GM12864 (cell line): ENCODE measurements around the gene CCDC141.

ENCODE experiments used
- DNase-seq: peaks from one replicate; pipeline ENCODE4 v3.0.0-alpha.2; 2011; ENCODE audit warnings: low read depth
- H3K4me3 ChIP-seq: 2 replicates; pipeline ENCODE4 v1.5.1; 2011; ENCODE audit warnings: mild to moderate bottlenecking, low read depth, low read length, control low read depth
- CTCF ChIP-seq: IDR thresholded peaks from 2 replicates; pipeline ENCODE4 v1.5.1; 2011; ENCODE audit warnings: low read depth, mild to moderate bottlenecking, moderate library complexity, low read length, control low read depth, inconsistent platforms; ENCODE audit errors: missing control alignments

CCDC141 gene

DNA sequence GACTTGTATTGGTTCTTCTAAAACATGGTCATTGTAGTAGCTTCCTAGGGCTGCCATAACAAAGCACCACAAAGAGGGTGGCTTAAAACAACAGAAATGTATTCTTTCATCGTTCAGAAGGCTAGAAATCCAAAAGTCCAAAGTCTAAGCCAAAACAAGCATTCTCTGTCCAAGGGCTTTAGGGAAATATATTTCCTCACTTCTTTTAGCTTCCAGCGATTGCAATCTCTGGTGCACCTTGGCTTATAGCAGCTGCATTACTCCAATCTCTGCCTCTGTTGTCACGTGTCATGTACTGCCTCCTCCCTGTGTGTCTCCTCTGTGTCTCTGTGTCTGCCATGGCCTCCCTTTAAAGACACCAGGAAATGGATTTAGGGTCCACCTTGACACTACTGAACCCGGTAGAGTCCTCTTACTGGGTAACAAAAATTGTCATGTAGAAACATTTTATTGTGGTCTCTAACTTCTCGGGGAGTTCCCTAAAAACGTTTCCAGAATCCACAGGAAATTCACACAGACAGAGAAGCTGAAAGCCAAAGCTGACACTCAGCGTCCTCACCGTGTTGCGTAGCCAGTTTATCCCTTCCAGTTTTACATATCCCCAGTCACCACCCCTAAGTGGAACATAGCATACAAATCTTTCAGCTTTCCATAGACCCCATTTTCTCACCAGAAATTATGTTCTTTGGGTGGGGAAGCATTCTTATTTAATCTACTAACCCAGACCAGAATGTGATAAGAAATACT, 222.0 kb downstream of the CCDC141 start:
- no peak for DNase-seq
- no peak overlapping the region for H3K4me3 ChIP-seq
- no peak for TF ChIP-seq CTCF

DNA sequence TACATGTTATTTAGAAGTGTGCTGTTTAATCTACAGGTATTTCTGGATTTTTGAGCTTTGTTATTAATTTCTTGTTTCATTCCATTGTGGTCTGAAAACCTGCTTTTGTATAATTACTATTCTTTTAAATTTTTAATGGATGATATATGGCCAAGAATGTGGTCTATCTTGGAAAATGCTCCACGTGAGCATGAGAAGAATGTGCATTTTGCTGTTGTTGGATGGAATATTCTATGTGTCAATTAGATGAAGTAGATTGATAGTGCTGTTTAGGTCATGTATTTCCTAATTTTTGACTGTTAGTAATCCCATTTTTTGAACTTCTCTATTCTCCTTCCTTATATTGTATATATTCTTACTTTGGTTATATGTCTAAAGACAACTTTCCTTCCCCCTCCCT, 222.8 kb downstream of the CCDC141 start:
- no peak for DNase-seq
- no peak for TF ChIP-seq CTCF
- no peak overlapping the region for H3K4me3 ChIP-seq

GRCh38 chr2:178825183-178825582, 224.8 kb downstream of the CCDC141 start:
- H3K4me3 ChIP-seq, result no peak overlapping the region

DNA sequence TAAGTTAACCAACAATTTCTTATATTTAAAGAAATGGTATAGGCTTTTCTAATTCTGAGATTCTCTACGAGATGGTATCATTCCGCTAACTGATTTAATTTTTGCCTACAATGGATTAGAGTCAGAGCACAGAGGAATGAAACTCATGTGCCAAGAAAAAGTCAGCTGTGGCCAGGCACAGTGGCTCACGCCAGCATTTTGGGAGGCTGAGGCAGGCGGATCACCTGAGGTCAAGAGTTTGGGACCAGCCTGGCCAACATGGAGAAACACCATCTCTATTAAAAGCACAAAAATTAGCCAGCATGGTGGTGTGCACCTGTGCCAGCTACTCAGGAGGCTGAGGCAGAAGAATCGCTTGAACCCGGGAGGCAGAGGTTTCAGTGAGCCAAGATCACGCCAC, 225.8 kb downstream of the CCDC141 start:
- TF ChIP-seq CTCF, result no peak
- H3K4me3 ChIP-seq, result no peak overlapping the region
- DNase-seq, result no peak

More at GRCh38 chr2:178825183-178825582, 224.8 kb downstream of the CCDC141 start:
- no peak for TF ChIP-seq CTCF
- no peak for DNase-seq

GRCh38 chr2:178819992-178820391, 229.9 kb downstream of the CCDC141 start:
- TF ChIP-seq CTCF, result no peak
- DNase-seq, result peak; percentile 25
- no peak overlapping the region for H3K4me3 ChIP-seq

- DNase-seq, result no peak
- H3K4me3 ChIP-seq, result no peak overlapping the region
- TF ChIP-seq CTCF, result peak; percentile 12
Measured at GRCh38 chr2:178819147-178819875, 230.6 kb downstream of the CCDC141 start.
